B cell (primary cell): ENCODE measurements around the gene CACNA2D4. TPM values are rescaled to one million over a fixed set of nuclear protein-coding genes. Genes with fewer than 3 reads are reported as not detected.

Experiments
- ATAC-seq: fragments of 200-7000 bp; cut with Tn5 transposase; one replicate; pipeline ENCODE4 v1.10.0; 2021; ENCODE audit warnings: low read depth, mild to moderate bottlenecking, moderate number of reproducible peaks, moderate library complexity
- CTCF ChIA-PET: fragments of 350-600 bp; sonication (Branson Sonifier 250); formaldehyde crosslinking; loops from one replicate; lab custom pipeline; 2021; ENCODE audit warnings: antibody characterized with exemption, inconsistent platforms; lab: Charles Lee
- POLR2A ChIA-PET: fragments of 350-600 bp; sonication (Branson Sonifier 250); formaldehyde crosslinking; loops from one replicate; lab custom pipeline; 2021; ENCODE audit warnings: antibody characterized with exemption; lab: Charles Lee
- DNase-seq: peaks from one replicate; pipeline ENCODE4 v3.0.0; 2013
- H2AFZ ChIP-seq: 2 replicates; pipeline ENCODE4 v1.6.1; 2012; ENCODE audit warnings: mild to moderate bottlenecking, low read depth, low read length; ENCODE audit not compliant: insufficient read depth, poor library complexity, severe bottlenecking
- H3K27ac ChIP-seq, 2 donors: 1 replicate in 1 of 2; 2 replicates in 1 of 2; pipeline ENCODE4 v1.5.1; 2012 to 2013; ENCODE audit warnings: low read length in 2 of 2, mild to moderate bottlenecking in 2 of 2, moderate library complexity in 1 of 2
- H3K27me3 ChIP-seq, 4 experiments: fragments of 200-600 bp in 1 of 4; sonication (generic) in 1 of 4; replicated peaks in 1 of 4; 1 replicate in 2 of 4; 2 replicates in 2 of 4; pipeline versions ENCODE4 v1.6.1 to v1.7.0; 2013 to 2016; ENCODE audit warnings: low read length in 3 of 4, mild to moderate bottlenecking in 2 of 4, mixed read lengths in 1 of 4, moderate library complexity in 1 of 4; ENCODE audit not compliant: insufficient read depth in 4 of 4, control insufficient read depth in 3 of 4; ENCODE audit errors: control extremely low read depth in 1 of 4
- H3K36me3 ChIP-seq, 2 experiments: replicated peaks in 1 of 2; 1 replicate in 1 of 2; 2 replicates in 1 of 2; pipeline versions ENCODE4 v1.6.1 to v1.7.1; 2013; ENCODE audit warnings: low read length in 1 of 2; ENCODE audit not compliant: insufficient read depth in 2 of 2, control insufficient read depth in 1 of 2; ENCODE audit errors: control extremely low read depth in 1 of 2, extremely low read depth in 1 of 2
- H3K4me1 ChIP-seq, 2 donors: fragments of 200-600 bp in 1 of 2; sonication (generic) in 1 of 2; 1 replicate in 1 of 2; 2 replicates in 1 of 2; pipeline versions ENCODE4 v1.5.1 to v1.6.1; 2013 to 2017; ENCODE audit warnings: low read length in 2 of 2; ENCODE audit not compliant: control insufficient read depth in 2 of 2, insufficient read depth in 2 of 2
- H3K4me2 ChIP-seq: replicated peaks from 2 replicates; pipeline ENCODE3; 2012; ENCODE audit warnings: mild to moderate bottlenecking, low read depth, low read length; ENCODE audit not compliant: poor library complexity, severe bottlenecking
- H3K4me3 ChIP-seq, 5 experiments: fragments of 200-600 bp in 1 of 5; sonication (generic) in 1 of 5; 1 replicate in 3 of 5; 2 replicates in 2 of 5; pipeline versions ENCODE4 v1.5.1 to v1.7.0; 2011 to 2016; ENCODE audit warnings: low read length in 4 of 5, mild to moderate bottlenecking in 4 of 5, low read depth in 2 of 5, control low read depth in 1 of 5, moderate library complexity in 1 of 5; ENCODE audit not compliant: insufficient read depth in 1 of 5; ENCODE audit errors: control extremely low read depth in 1 of 5, extremely low read depth in 1 of 5
- H3K79me2 ChIP-seq: fragments of 200-600 bp; sonication (generic); one replicate; pipeline ENCODE4 v1.6.0; 2016; ENCODE audit warnings: low read length; ENCODE audit not compliant: control insufficient read depth, insufficient read depth
- H3K9ac ChIP-seq: fragments of 200-600 bp; sonication (generic); 2 replicates; pipeline ENCODE4 v1.6.1; 2017; ENCODE audit warnings: mild to moderate bottlenecking, low read length, moderate library complexity
- H3K9me3 ChIP-seq, 3 donors: one replicate each; pipeline versions ENCODE4 v1.6.1 to v1.7.1; 2013; ENCODE audit warnings: low read length in 2 of 3; ENCODE audit not compliant: control insufficient read depth in 2 of 3, insufficient read depth in 1 of 3; ENCODE audit errors: control extremely low read depth in 1 of 3
- H4K20me1 ChIP-seq: 2 replicates; pipeline ENCODE4 v1.6.0; 2012; ENCODE audit warnings: mild to moderate bottlenecking, low read length; ENCODE audit not compliant: insufficient read depth, control insufficient read depth, poor library complexity, severe bottlenecking
- H3K27ac Mint-ChIP-seq: one replicate; pipeline ENCODE4 v1.8.0; 2021; ENCODE audit warnings: mixed read lengths
- H3K27me3 Mint-ChIP-seq: one replicate; pipeline ENCODE4 v1.8.0; 2021; ENCODE audit warnings: mixed read lengths
- H3K4me1 Mint-ChIP-seq: one replicate; pipeline ENCODE4 v1.8.0; 2021; ENCODE audit warnings: mixed read lengths
- H3K4me3 Mint-ChIP-seq: one replicate; pipeline ENCODE4 v1.8.0; 2021; ENCODE audit warnings: mixed read lengths
- H3K9me3 Mint-ChIP-seq: one replicate; pipeline ENCODE4 v1.8.0; 2022; ENCODE audit warnings: mixed read lengths; ENCODE audit not compliant: insufficient read depth
- CTCF ChIP-seq: fragments of 200-600 bp; IDR thresholded peaks from one replicate; pipeline ENCODE4 v1.8.0; 2022; ENCODE audit warnings: antibody characterized with exemption, mild to moderate bottlenecking
- EZH2 ChIP-seq: IDR thresholded peaks from 2 replicates; pipeline ENCODE4 v1.6.1; 2012; ENCODE audit warnings: borderline replicate concordance, low read depth, mild to moderate bottlenecking, moderate library complexity, low read length; ENCODE audit not compliant: insufficient read depth, poor library complexity, severe bottlenecking
- WGBS: methylation state at CpG from one replicate; pipeline ENCODE4 v1.1.5; 2013; ENCODE audit warnings: missing lambda C conversion rate; ENCODE audit not compliant: insufficient coverage; 5-methylcytosine and 5-hydroxymethylcytosine counted together
- intact Hi-C: fragments of 100-400 bp; cut with micrococcal nuclease; formaldehyde crosslinking; loops from one replicate; pipeline ENCODE4 v1.10.0; 2022
- polyA plus RNA-seq: library from polyadenylated mRNA; depleted of rRNA; stranded (reverse); fragments of >200 nt; gene quantifications from 2 replicates; pipeline ENCODE4 v1.2.3, GENCODE V29; 2012
- total RNA-seq, 2 donors: library from RNA; stranded (reverse); fragments of 120-200 nt in 1 of 2; gene quantifications; 1 replicate in 1 of 2; 2 replicates in 1 of 2; pipeline versions ENCODE4 v1.2.3 to v1.2.4, GENCODE V29; 2013 to 2022

CACNA2D4 gene
- total and polyA plus RNA-seq, 2 donors (not counting 1 experiment from before 2014, with no cell fraction given) = 6.0 to 7.4 TPM

GRCh38 chr12:1872448-1872847 lies 46.0 kb downstream of the CACNA2D4 start:
- Mint-ChIP-seq H3K27ac (no peak overlapping the region), H3K4me1 (no peaks in the 10 kb centered on the region), H3K27me3 (peaks cover 30% of the 10 kb centered on the region), H3K4me3 (no peak overlapping the region), H3K9me3 (peaks cover 5% of the 10 kb centered on the region)
- WGBS = 93% methylated on average over 7 of the region's 7 CpGs
- Histone ChIP-seq H3K4me3 (no peak overlapping the region), H3K4me2 (no peak overlapping the region), H4K20me1 (no peaks in the 10 kb centered on the region), H3K4me1 (no peaks in the 10 kb centered on the region), H3K27me3 (no peaks in the 10 kb centered on the region), H2AFZ (no peak overlapping the region), H3K27ac (no peak overlapping the region), H3K9ac (no peak overlapping the region), H3K79me2 (no peaks in the 10 kb centered on the region), H3K9me3 (peaks cover 0 to 15% (median 2%) of the 10 kb centered on the region in 3 donors), H3K36me3 (no peaks in the 10 kb centered on the region)
- ChIA-PET CTCF (no interaction called here), POLR2A (no interaction called here)
- ATAC-seq = no peak
- TF ChIP-seq CTCF = no peak
- no peak for TF ChIP-seq EZH2
- DNase-seq = no peak
- intact Hi-C loops = no loop called here

GRCh38 chr12:1872001-1872400 lies 46.5 kb downstream of the CACNA2D4 start:
- no peak overlapping the region for H3K4me3 Mint-ChIP-seq
- Histone ChIP-seq H3K79me2 (no peaks in the 10 kb centered on the region), H3K9me3 (peaks cover 0 to 15% (median 2%) of the 10 kb centered on the region in 3 donors), H3K27me3 (peaks cover 0 to 4% (median under 1%) of the 10 kb centered on the region in 4 experiments), H3K27ac (no peak overlapping the region), H3K36me3 (no peaks in the 10 kb centered on the region), H2AFZ (no peak overlapping the region), H3K4me2 (no peak overlapping the region), H3K4me1 (no peaks in the 10 kb centered on the region), H3K4me3 (no peak overlapping the region), H4K20me1 (no peaks in the 10 kb centered on the region), H3K9ac (no peak overlapping the region)
- DNase-seq (no peak), ATAC-seq (no peak)
- peaks cover 31% of the 10 kb centered on the region for H3K27me3 Mint-ChIP-seq
- TF ChIP-seq EZH2 (no peak), CTCF (no peak)
- POLR2A ChIA-PET = no interaction called here
- CTCF ChIA-PET = no interaction called here
- intact Hi-C loops = no loop called here
- no peaks in the 10 kb centered on the region for H3K4me1 Mint-ChIP-seq
- 94% methylated on average over 5 of the region's 6 CpGs for WGBS
- no peak overlapping the region for H3K27ac Mint-ChIP-seq
- H3K9me3 Mint-ChIP-seq = peaks cover 5% of the 10 kb centered on the region
